ENCODE data around the gene SH3BGRL. TPM values are rescaled to one million over a fixed set of nuclear protein-coding genes. Genes with fewer than 3 reads are reported as not detected.

The SH3BGRL gene
- 192 TPM for total RNA-seq
- long read RNA-seq, transcript SH3BGRL-201 (4 exons, 1,923 nt) = major isoform, 204 of 243 reads
- long read RNA-seq, partial matches to known transcripts = 20 of 243 reads
- long read RNA-seq, other reads (novel, unspliced or antisense) = 16 of 243 reads

GRCh38 chrX:81201671-81202455 lies at the start of gene SH3BGRL, which contains the start of gene HMGN5:
SH3BGRL (plus strand) TSS chrX:81202102; CDS start chrX:81202201, 99 bp downstream.
HMGN5 (minus strand) TSS chrX:81201913; CDS start chrX:81121549, 80,364 bp downstream.
- DNase-seq = peak; percentile 89
- intact Hi-C loops (cut with DNase I) = no loop called here

DNA sequence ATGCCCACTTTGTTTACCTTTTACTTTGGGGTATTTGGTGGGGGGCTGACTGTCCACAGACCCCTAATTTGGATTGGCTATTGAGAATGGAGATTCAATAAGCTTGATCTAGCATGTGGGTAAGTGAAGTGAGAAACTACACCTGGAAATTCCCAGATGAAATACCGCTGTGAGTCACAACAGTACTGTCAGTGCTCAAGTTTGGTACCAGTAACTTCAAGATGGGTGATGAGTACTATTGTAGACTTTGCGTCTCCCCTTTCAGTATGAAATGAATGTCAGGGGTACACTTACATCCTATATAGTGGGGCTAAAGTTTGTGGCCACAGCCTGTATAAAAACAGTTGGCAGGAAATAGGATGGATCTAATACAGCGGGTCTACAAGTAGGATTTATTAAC lies 33.5 kb upstream of the SH3BGRL start:
- no peak for ATAC-seq
- DNase-seq = no peak
- intact Hi-C loops (cut with DNase I) = no loop called here
- Histone ChIP-seq H3K27ac (no peak overlapping the region), H3K4me1 (no peaks in the 10 kb centered on the region), H3K36me3 (no peaks in the 10 kb centered on the region), H3K27me3 (ENCODE audit: low read depth) (no peaks in the 10 kb centered on the region), H3K9me3 (no peaks in the 10 kb centered on the region), H3K4me3 (no peak overlapping the region)
- no peak for TF ChIP-seq CTCF (IDR thresholded peaks at IDR 0.05)

More at GRCh38 chrX:81201671-81202455, at the start of gene SH3BGRL, which contains the start of gene HMGN5:
- H3K9me3 ChIP-seq = no peaks in the 10 kb centered on the region
- no peak for TF ChIP-seq CTCF (IDR thresholded peaks at IDR 0.05)
- H3K4me1 ChIP-seq = no peaks in the 10 kb centered on the region
- peak; percentile 99 for ATAC-seq
- peak within 1 kb of the TSS; percentile 84 for H3K27ac ChIP-seq
- H3K4me3 ChIP-seq = peak within 1 kb of the TSS; percentile 66
- no peaks in the 10 kb centered on the region for H3K27me3 ChIP-seq (ENCODE audit: low read depth)
- no peaks in the 10 kb centered on the region for H3K36me3 ChIP-seq

DNA sequence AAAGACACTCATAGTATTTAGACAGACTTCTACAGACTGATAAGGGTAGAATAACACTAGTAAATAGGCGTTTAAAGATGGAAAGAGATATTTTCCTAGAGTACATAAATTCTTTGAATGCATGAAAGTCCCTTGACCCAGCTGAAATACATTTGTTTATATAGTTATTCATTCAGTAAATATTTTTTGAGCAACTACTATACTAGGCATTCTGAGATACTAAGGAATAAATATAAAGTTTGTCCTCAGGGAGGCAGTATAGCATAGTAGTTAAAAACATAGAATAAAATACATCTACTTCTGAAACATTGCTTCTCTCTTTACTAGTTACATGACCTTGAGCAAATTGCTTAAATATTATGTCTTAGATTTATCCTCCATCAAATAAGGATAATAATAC lies 27.6 kb upstream of the SH3BGRL start:
- TF ChIP-seq CTCF (IDR thresholded peaks at IDR 0.05) = peak; percentile 27
- no peak overlapping the region for H3K4me3 ChIP-seq
- H3K27me3 ChIP-seq (ENCODE audit: low read depth) = no peaks in the 10 kb centered on the region
- DNase-seq (no peak), ATAC-seq (no peak)
- H3K9me3 ChIP-seq = no peaks in the 10 kb centered on the region
- no peaks in the 10 kb centered on the region for H3K36me3 ChIP-seq
- intact Hi-C loops (cut with DNase I) = loop anchor here (10.0 kb wide), 1 partner anchor 201 kb away; no protein-coding TSS in a partner anchor
- no peaks in the 10 kb centered on the region for H3K4me1 ChIP-seq
- H3K27ac ChIP-seq = no peak overlapping the region

- Histone ChIP-seq H3K27me3 (ENCODE audit: low read depth) (no peaks in the 10 kb centered on the region), H3K36me3 (no peaks in the 10 kb centered on the region), H3K9me3 (no peaks in the 10 kb centered on the region), H3K4me3 (no peak overlapping the region), H3K4me1 (no peaks in the 10 kb centered on the region), H3K27ac (no peak overlapping the region)
- no peak for TF ChIP-seq CTCF (IDR thresholded peaks at IDR 0.05)
- DNase-seq = no peak
- no peak for ATAC-seq
- intact Hi-C loops (cut with DNase I) = no loop called here
Observed at GRCh38 chrX:81195259-81195658, 6.6 kb upstream of the SH3BGRL start.

GRCh38 chrX:81195712-81196111 lies 6.2 kb upstream of the SH3BGRL start:
- no peak overlapping the region for H3K27ac ChIP-seq
- no peaks in the 10 kb centered on the region for H3K4me1 ChIP-seq
- peak; percentile 64 for TF ChIP-seq CTCF (IDR thresholded peaks at IDR 0.05)
- DNase-seq (no peak), ATAC-seq (peak; percentile 71 to 75)
- no peak overlapping the region for H3K4me3 ChIP-seq
- intact Hi-C loops (cut with DNase I) = no loop called here
- H3K27me3 ChIP-seq (ENCODE audit: low read depth) = no peaks in the 10 kb centered on the region
- no peaks in the 10 kb centered on the region for H3K36me3 ChIP-seq
- no peaks in the 10 kb centered on the region for H3K9me3 ChIP-seq

Data from lower lobe of right lung (tissue), 2 donors.